OCI-LY7 (cell line): Measurements from ENCODE around the gene MLN. TPM values are rescaled to one million over a fixed set of nuclear protein-coding genes. Genes with fewer than 3 reads are reported as not detected.

ENCODE experiments used
- BruUV-seq: library from RNA; stranded (reverse); fragments of 400-500 nt; replicated peaks from 2 replicates; lab custom pipeline; 2021; lab: Mats Ljungman, UMichigan
- CTCF ChIA-PET: fragments of 300-600 bp; sonication (Branson Sonifier 250); formaldehyde crosslinking; loops from one replicate; lab custom pipeline; 2022; ENCODE audit warnings: antibody characterized with exemption; ENCODE audit not compliant: unreplicated experiment; lab: Charles Lee
- POLR2A ChIA-PET: fragments of 300-600 bp; sonication (Branson Sonifier 250); formaldehyde crosslinking; loops from one replicate; lab custom pipeline; 2022; ENCODE audit warnings: antibody characterized with exemption; lab: Charles Lee
- DNase-seq: peaks from one replicate; pipeline ENCODE4 v3.0.0-alpha.2; 2015; ENCODE audit warnings: low spot score
- H2AFZ ChIP-seq: fragments of 200-600 bp; sonication (generic), shearing (Covaris generic); 2 replicates; pipeline ENCODE4 v1.6.1; 2014; ENCODE audit warnings: mild to moderate bottlenecking, antibody characterized with exemption, low read length, moderate library complexity
- H3K27ac ChIP-seq: fragments of 200-600 bp; sonication (generic); 2 replicates; pipeline ENCODE4 v1.5.1; 2014; ENCODE audit warnings: mixed run types, low read depth, mild to moderate bottlenecking, moderate library complexity, low read length, inconsistent platforms; ENCODE audit not compliant: poor library complexity, severe bottlenecking
- H3K36me3 ChIP-seq: fragments of 200-600 bp; sonication (generic); 2 replicates; pipeline ENCODE4 v1.6.1; 2014; ENCODE audit warnings: mild to moderate bottlenecking, antibody characterized with exemption, low read length, moderate library complexity, mixed read lengths; ENCODE audit not compliant: insufficient read depth
- H3K4me1 ChIP-seq: fragments of 200-600 bp; sonication (generic); 2 replicates; pipeline ENCODE4 v1.5.1; 2014; ENCODE audit warnings: mild to moderate bottlenecking, low read length; ENCODE audit not compliant: insufficient read depth, poor library complexity, severe bottlenecking
- H3K4me2 ChIP-seq: fragments of 200-600 bp; sonication (generic); 2 replicates; pipeline ENCODE4 v1.6.1; 2014; ENCODE audit warnings: mild to moderate bottlenecking, low read length
- H3K4me3 ChIP-seq: fragments of 200-600 bp; sonication (generic); 2 replicates; pipeline ENCODE4 v1.5.1; 2014; ENCODE audit warnings: mild to moderate bottlenecking, low read depth, low read length; ENCODE audit not compliant: poor library complexity, severe bottlenecking
- H3K79me2 ChIP-seq: fragments of 200-600 bp; sonication (generic); 2 replicates; pipeline ENCODE4 v1.6.1; 2016; ENCODE audit warnings: low read depth, mild to moderate bottlenecking, low read length, moderate library complexity, mixed read lengths; ENCODE audit not compliant: insufficient read depth
- H3K9me2 ChIP-seq: fragments of 200-600 bp; sonication (generic); 2 replicates; pipeline ENCODE4 v1.6.1; 2016; ENCODE audit warnings: mild to moderate bottlenecking, low read length, mixed read lengths; ENCODE audit not compliant: insufficient read depth
- H3K9me3 ChIP-seq: fragments of 200-600 bp; sonication (generic); 2 replicates; pipeline ENCODE4 v1.6.1; 2014; ENCODE audit warnings: mild to moderate bottlenecking, mixed run types, low read length, mixed read lengths
- H4K20me1 ChIP-seq: fragments of 200-600 bp; sonication (generic); 2 replicates; pipeline ENCODE4 v1.6.1; 2014; ENCODE audit warnings: mild to moderate bottlenecking, antibody characterized with exemption, low read length, moderate library complexity, mixed read lengths; ENCODE audit not compliant: insufficient read depth
- EZH2phosphoT487 ChIP-seq: fragments of 200-600 bp; sonication (generic); IDR thresholded peaks from 2 replicates; pipeline ENCODE4 v1.6.1; 2018; ENCODE audit warnings: low read depth, borderline replicate concordance, mild to moderate bottlenecking, mixed run types, antibody characterized with exemption, low read length, moderate library complexity, mixed read lengths
- intact Hi-C: fragments of 100-400 bp; cut with micrococcal nuclease; formaldehyde crosslinking; loops from one replicate; pipeline ENCODE4 v1.10.0; 2022; ENCODE audit not compliant: unreplicated experiment
- total RNA-seq, 2 experiments: library from RNA; depleted of rRNA in 1 of 2; stranded (reverse); fragments of >200 nt in 1 of 2; shearing (Covaris generic) in 1 of 2; gene quantifications; 2 replicates each; pipeline ENCODE4 v1.2.3, GENCODE V29; 2014 to 2022
- TF ChIP-seq, protein P1 (sequence below): fragments of 200-600 bp; sonication (generic); conservative IDR thresholded peaks from 2 replicates; pipeline ENCODE4 v1.5.1; 2014; ENCODE audit warnings: mild to moderate bottlenecking, antibody characterized with exemption, low read length, moderate library complexity, mixed read lengths

Gene MLN
- total RNA-seq, 2 experiments from 2014 or later = not detected

DNA sequence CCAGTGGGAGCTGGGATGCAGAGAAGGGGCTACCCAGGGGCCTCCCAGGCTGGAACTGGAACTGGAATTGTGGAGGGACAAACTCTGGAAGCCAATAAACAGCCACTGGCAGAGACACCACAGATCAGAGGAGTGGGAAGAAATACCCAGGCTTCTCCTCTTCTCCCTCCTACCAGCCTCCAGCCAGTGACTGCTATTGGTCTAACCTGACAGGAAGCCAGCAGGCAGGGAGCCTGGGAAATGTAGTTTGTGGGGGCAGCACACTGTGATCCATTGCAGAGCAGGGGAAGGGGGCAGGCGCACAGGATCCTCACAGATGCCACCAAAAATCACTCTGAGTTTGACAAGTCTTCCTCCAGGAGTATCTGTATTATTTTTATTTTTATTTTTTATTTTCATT, 12.1 kb upstream of the MLN start:
- intact Hi-C loops = no loop called here
- no peaks in the 10 kb centered on the region for H3K4me1 ChIP-seq
- TF ChIP-seq EZH2phosphoT487 = no peak
- TF ChIP-seq, protein P1, sequence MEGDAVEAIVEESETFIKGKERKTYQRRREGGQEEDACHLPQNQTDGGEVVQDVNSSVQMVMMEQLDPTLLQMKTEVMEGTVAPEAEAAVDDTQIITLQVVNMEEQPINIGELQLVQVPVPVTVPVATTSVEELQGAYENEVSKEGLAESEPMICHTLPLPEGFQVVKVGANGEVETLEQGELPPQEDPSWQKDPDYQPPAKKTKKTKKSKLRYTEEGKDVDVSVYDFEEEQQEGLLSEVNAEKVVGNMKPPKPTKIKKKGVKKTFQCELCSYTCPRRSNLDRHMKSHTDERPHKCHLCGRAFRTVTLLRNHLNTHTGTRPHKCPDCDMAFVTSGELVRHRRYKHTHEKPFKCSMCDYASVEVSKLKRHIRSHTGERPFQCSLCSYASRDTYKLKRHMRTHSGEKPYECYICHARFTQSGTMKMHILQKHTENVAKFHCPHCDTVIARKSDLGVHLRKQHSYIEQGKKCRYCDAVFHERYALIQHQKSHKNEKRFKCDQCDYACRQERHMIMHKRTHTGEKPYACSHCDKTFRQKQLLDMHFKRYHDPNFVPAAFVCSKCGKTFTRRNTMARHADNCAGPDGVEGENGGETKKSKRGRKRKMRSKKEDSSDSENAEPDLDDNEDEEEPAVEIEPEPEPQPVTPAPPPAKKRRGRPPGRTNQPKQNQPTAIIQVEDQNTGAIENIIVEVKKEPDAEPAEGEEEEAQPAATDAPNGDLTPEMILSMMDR = no peak
- H3K27ac ChIP-seq = no peak overlapping the region
- no peaks in the 10 kb centered on the region for H3K79me2 ChIP-seq
- H3K36me3 ChIP-seq = no peaks in the 10 kb centered on the region
- H3K4me3 ChIP-seq = no peak overlapping the region
- no peaks in the 10 kb centered on the region for H3K9me2 ChIP-seq
- DNase-seq = peak; percentile 46
- no peak overlapping the region for H2AFZ ChIP-seq
- H3K4me2 ChIP-seq = no peak overlapping the region
- ChIA-PET CTCF (no interaction called here), POLR2A (no interaction called here)
- no peaks in the 10 kb centered on the region for H4K20me1 ChIP-seq
- BruUV-seq = no TSS peak
- no peaks in the 10 kb centered on the region for H3K9me3 ChIP-seq

DNA sequence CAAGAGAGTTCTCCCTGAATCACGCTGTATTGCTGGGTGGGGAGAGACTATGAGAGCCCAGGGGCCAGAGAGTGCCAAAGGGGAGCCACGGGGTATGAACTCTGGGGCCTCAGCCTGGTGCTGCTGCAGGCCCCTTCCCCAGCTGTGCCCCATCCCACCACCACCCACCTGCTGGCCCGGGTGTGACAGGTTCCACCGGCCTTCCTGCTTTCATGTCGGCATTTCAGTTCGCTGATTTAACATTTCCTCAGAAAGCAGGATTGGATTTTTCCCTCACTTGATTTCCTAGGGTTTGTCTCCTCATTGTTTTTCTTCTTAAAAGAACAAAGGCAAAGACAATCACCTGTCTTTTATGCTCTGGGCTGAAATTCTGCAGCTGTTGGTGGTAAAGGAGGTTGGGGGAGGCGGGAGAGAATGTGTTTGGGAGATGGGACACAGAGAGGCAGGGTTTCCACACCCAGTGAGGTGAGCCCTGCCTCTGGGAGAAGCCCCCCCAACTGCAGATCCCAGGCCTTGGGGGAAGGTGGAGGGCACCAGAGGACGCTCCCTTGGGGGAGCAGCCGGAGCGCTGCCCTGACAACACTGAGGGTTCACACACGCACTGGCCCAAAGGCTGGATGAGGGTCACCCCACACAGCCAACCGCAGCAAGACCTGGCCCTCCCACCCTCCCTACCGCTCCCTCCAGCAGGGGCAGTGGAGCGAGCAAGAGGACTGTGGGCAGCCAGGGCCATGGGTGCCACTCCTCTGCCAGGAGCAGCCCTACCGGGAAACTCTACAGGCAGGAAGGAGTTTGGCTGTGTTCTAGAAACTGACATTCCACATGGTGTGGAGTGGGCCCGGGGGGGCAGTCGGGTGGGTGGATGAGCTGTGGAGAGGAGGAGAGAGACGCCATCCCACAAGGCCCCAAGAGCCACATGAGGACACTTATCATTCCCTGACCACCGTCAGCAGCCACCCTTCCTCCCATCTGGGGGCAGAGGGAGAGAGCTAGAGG, 10.5 kb upstream of the MLN start:
- intact Hi-C loops = loop anchor here (2.0 kb wide), 1 partner anchor 71 kb away; no protein-coding TSS in a partner anchor

More for the DNA sequence above, 10.5 kb upstream of the MLN start:
- Histone ChIP-seq H3K36me3 (no peaks in the 10 kb centered on the region), H2AFZ (no peak overlapping the region), H3K4me2 (no peak overlapping the region), H3K79me2 (no peaks in the 10 kb centered on the region), H3K27ac (no peak overlapping the region), H3K4me3 (no peak overlapping the region), H3K4me1 (no peaks in the 10 kb centered on the region), H4K20me1 (no peaks in the 10 kb centered on the region), H3K9me3 (no peaks in the 10 kb centered on the region), H3K9me2 (no peaks in the 10 kb centered on the region)
- CTCF ChIA-PET = no interaction called here
- TF ChIP-seq, protein P1 = no peak
- TF ChIP-seq EZH2phosphoT487 = no peak
- BruUV-seq = no TSS peak
- POLR2A ChIA-PET = interaction anchor here (0.6 kb wide), 1 partner anchor 187 kb away, joined by 3 read pairs; no protein-coding TSS in a partner anchor
- DNase-seq = no peak
